Bronchial epithelial cell (primary cell): ENCODE data around the gene MAP1S. TPM values are rescaled to one million over a fixed set of nuclear protein-coding genes. Genes with fewer than 3 reads are reported as not detected.

Source experiments
- DNase-seq: peaks from one replicate; pipeline ENCODE4 v3.0.0-alpha.2; 2010; ENCODE audit warnings: low read depth
- FAIRE-seq: peaks from 2 replicates; lab custom pipeline; 2011; peaks lifted over from hg19 to GRCh38; lab: Jason Lieb, UNC
- H3K27me3 ChIP-seq: 2 replicates; pipeline ENCODE4 v1.5.1; 2011; ENCODE audit warnings: low read length; ENCODE audit not compliant: control insufficient read depth, insufficient read depth
- H3K36me3 ChIP-seq: 2 replicates; pipeline ENCODE4 v1.5.1; 2011; ENCODE audit warnings: low read length; ENCODE audit not compliant: control insufficient read depth, insufficient read depth
- H3K4me3 ChIP-seq: 2 replicates; pipeline ENCODE4 v1.5.1; 2011; ENCODE audit warnings: mild to moderate bottlenecking, low read depth, low read length, control low read depth
- CTCF ChIP-seq: IDR thresholded peaks from 2 replicates; pipeline ENCODE4 v1.5.1; 2011; ENCODE audit warnings: mild to moderate bottlenecking, moderate library complexity, low read length, control low read depth, inconsistent platforms; ENCODE audit not compliant: insufficient read depth, severe bottlenecking
- total RNA-seq: library from RNA; depleted of rRNA; stranded (reverse); fragments of >200 nt; gene quantifications from 2 replicates; pipeline ENCODE4 v1.2.1, GENCODE V29; 2014

Gene MAP1S
- total RNA-seq, 1 donor from 2014 or later: 3.7 TPM

- TF ChIP-seq CTCF: no peak
- Histone ChIP-seq H3K4me3 (peak overlapping the region; percentile 69), H3K27me3 (no peaks in the 10 kb centered on the region), H3K36me3 (peaks cover 4% of the 10 kb centered on the region)
- DNase-seq (peak; percentile 58), FAIRE-seq (no peak)
These were observed 585 bp downstream of the MAP1S start for GRCh38 chr19:17719730-17720400.

- H3K4me3 ChIP-seq: no peak overlapping the region
- H3K36me3 ChIP-seq: peaks cover 7% of the 10 kb centered on the region
- FAIRE-seq (peak; percentile 83), DNase-seq (no peak)
- no peak for TF ChIP-seq CTCF
- no peaks in the 10 kb centered on the region for H3K27me3 ChIP-seq
These were observed 1.2 kb downstream of the MAP1S start for GRCh38 chr19:17720440-17720839.

GRCh38 chr19:17721111-17721628, 1.9 kb downstream of the MAP1S start:
- Histone ChIP-seq H3K27me3 (no peaks in the 10 kb centered on the region), H3K4me3 (no peak overlapping the region), H3K36me3 (peaks cover 10% of the 10 kb centered on the region)
- DNase-seq: no peak
- no peak for FAIRE-seq
- TF ChIP-seq CTCF: no peak

GRCh38 chr19:17721821-17722220, 2.5 kb downstream of the MAP1S start:
- DNase-seq (peak; percentile 24), FAIRE-seq (no peak)
- Histone ChIP-seq H3K27me3 (no peaks in the 10 kb centered on the region), H3K4me3 (no peak overlapping the region), H3K36me3 (peaks cover 10% of the 10 kb centered on the region)
- TF ChIP-seq CTCF: no peak

GRCh38 chr19:17722655-17723240, 3.5 kb downstream of the MAP1S start:
- Histone ChIP-seq H3K27me3 (no peaks in the 10 kb centered on the region), H3K36me3 (peaks cover 14% of the 10 kb centered on the region), H3K4me3 (no peak overlapping the region)
- FAIRE-seq: no peak
- no peak for TF ChIP-seq CTCF
- no peak for DNase-seq
